ENCODE results near the gene ATG7.

DNA sequence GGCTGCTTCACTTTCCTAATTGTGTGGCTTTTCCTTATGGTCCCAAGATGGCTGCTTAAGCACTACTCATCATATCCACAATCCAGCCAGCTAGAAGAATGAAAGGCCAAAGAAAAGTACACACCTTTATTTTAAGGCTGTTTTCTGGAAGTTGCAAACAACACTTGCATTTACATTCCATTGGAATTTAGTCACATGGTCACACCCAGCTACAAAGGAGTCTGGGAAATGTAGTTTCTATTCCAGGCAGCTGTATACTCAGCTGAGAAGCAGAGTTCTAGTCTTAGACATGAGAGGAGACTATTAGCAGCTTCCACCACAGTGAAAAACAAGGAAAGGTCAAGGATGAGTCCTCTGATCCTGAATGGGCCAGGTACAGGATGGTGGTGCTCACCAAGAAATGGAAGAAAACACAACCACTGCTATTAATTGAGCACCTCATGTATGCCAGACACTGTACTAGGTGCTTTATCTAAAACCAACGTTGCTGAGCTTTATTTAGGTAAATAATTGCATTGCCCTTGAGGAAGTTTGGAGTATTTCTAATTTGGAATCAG, 28.0 kb upstream of the ATG7 start:
- TF ChIP-seq CTCF (IDR thresholded peaks at IDR 0.05) (no peak), POLR2A (IDR thresholded peaks at IDR 0.05) (no peak)
